GM12878 (cell line): ENCODE data around the gene SERTAD2. TPM values are rescaled to one million over a fixed set of nuclear protein-coding genes. Genes with fewer than 3 reads are reported as not detected.
A peak's percentile ranks its signal among the peaks of the same experiment; 100 is the strongest.

Experiments used
- ATAC-seq: fragments of 200-7000 bp; cut with Tn5 transposase; 3 replicates; pipeline ENCODE4 v1.9.1; 2020; ENCODE audit warnings: mild to moderate bottlenecking, moderate library complexity
- BruUV-seq: library from RNA; stranded (reverse); fragments of 400-500 nt; replicated peaks from 2 replicates; lab custom pipeline; 2021; lab: Mats Ljungman, UMichigan
- CTCF ChIA-PET: fragments of 300-600 bp; sonication (Branson Sonifier 250); formaldehyde crosslinking; extraction: SDS; loops from one replicate; lab custom pipeline; 2021; ENCODE audit warnings: inconsistent platforms; lab: Yijun Ruan, JAX
- POLR2A ChIA-PET: fragments of 350-600 bp; formaldehyde crosslinking; extraction: SDS; loops from one replicate; lab custom pipeline; 2021; ENCODE audit warnings: inconsistent platforms; lab: Charles Lee
- RAD21 ChIA-PET: fragments of 300-600 bp; sonication (Branson Sonifier 250); formaldehyde crosslinking; loops from one replicate; lab custom pipeline; 2023; ENCODE audit warnings: antibody characterized with exemption; ENCODE audit not compliant: unreplicated experiment; lab: Charles Lee
- SMC1A ChIA-PET: fragments of 300-600 bp; sonication (Branson Sonifier 250); formaldehyde crosslinking; loops from one replicate; lab custom pipeline; 2023; ENCODE audit not compliant: unreplicated experiment, uncharacterized antibody; lab: Charles Lee
- DNase-seq: peaks from one replicate; pipeline ENCODE4 v3.0.0-alpha.2; 2011; ENCODE audit warnings: low read depth, low spot score
- FAIRE-seq: peaks from 3 replicates; lab custom pipeline; 2011; peaks lifted over from hg19 to GRCh38; lab: Jason Lieb, UNC
- H2AFZ ChIP-seq: 2 replicates; pipeline ENCODE4 v1.6.0; 2011; ENCODE audit warnings: low read depth, low read length, control low read depth; ENCODE audit not compliant: control insufficient read depth
- H3K27ac ChIP-seq: 2 replicates; pipeline ENCODE4 v1.5.1; 2011; ENCODE audit warnings: control low read depth; ENCODE audit not compliant: control insufficient read depth, insufficient read depth
- H3K27me3 ChIP-seq, 2 experiments: replicated peaks in 1 of 2; 2 replicates each; pipeline versions ENCODE4 v1.6.0 to v1.6.1; 2011; ENCODE audit warnings: low read length in 1 of 2; ENCODE audit not compliant: control insufficient read depth in 2 of 2, insufficient read depth in 2 of 2
- H3K36me3 ChIP-seq, 2 experiments: 2 replicates each; pipeline ENCODE4 v1.5.1; 2011; ENCODE audit warnings: low read length in 1 of 2; ENCODE audit not compliant: control insufficient read depth in 2 of 2, insufficient read depth in 2 of 2
- H3K4me1 ChIP-seq: 2 replicates; pipeline ENCODE4 v1.6.1; 2011; ENCODE audit warnings: mild to moderate bottlenecking, low read length, moderate library complexity, mixed read lengths; ENCODE audit not compliant: control insufficient read depth, insufficient read depth
- H3K4me2 ChIP-seq: 2 replicates; pipeline ENCODE4 v1.6.0; 2011; ENCODE audit warnings: control low read depth; ENCODE audit not compliant: control insufficient read depth, insufficient read depth
- H3K4me3 ChIP-seq: fragments of 200-600 bp; sonication (generic); 2 replicates; pipeline ENCODE4 v1.5.1; 2016
- H3K79me2 ChIP-seq: 2 replicates; pipeline ENCODE4 v1.6.0; 2011; ENCODE audit warnings: low read length; ENCODE audit not compliant: control insufficient read depth, insufficient read depth
- H3K9ac ChIP-seq: 2 replicates; pipeline ENCODE4 v1.8.0; 2011; ENCODE audit warnings: low read length, control low read depth, mixed read lengths; ENCODE audit not compliant: control insufficient read depth, insufficient read depth
- H3K9me3 ChIP-seq: replicated peaks from 3 replicates; pipeline ENCODE4 v1.5.1; 2011; ENCODE audit warnings: mild to moderate bottlenecking, low read length; ENCODE audit not compliant: control insufficient read depth, insufficient read depth
- H4K20me1 ChIP-seq: 2 replicates; pipeline ENCODE4 v1.6.0; 2011; ENCODE audit not compliant: control insufficient read depth, insufficient read depth
- ASH2L ChIP-seq: fragments of 300-600, 200-600 bp; sonication (generic); IDR thresholded peaks from 2 replicates; pipeline ENCODE4 v1.6.1; 2017; ENCODE audit warnings: low read depth, mild to moderate bottlenecking, borderline replicate concordance
- CREB1 ChIP-seq: IDR thresholded peaks from 2 replicates; pipeline ENCODE4 v1.6.1; 2012; ENCODE audit warnings: low read depth, mild to moderate bottlenecking, inconsistent platforms
- GATAD2B ChIP-seq: fragments of 450-650 bp; conservative IDR thresholded peaks from 2 replicates; pipeline ENCODE4 v1.6.1; 2017; ENCODE audit warnings: low read depth, mild to moderate bottlenecking, moderate library complexity
- RUNX3 ChIP-seq: IDR thresholded peaks from 2 replicates; pipeline ENCODE4 v1.6.1; 2012; ENCODE audit warnings: low read length, inconsistent platforms
- YBX1 ChIP-seq: fragments of 450-650 bp; IDR thresholded peaks from 2 replicates; pipeline ENCODE4 v1.6.1; 2016; ENCODE audit warnings: antibody characterized with exemption
- WGBS: methylation state at CpG from one replicate; pipeline ENCODE4 v1.1.6; 2016; ENCODE audit warnings: low lambda C conversion rate; ENCODE audit not compliant: insufficient replicate concordance, insufficient coverage; ENCODE audit errors: missing lambda C conversion rate; 5-methylcytosine and 5-hydroxymethylcytosine counted together
- in situ Hi-C: fragments of 300-500 bp; cut with MboI; formaldehyde crosslinking; loops from 9 replicates; pipeline ENCODE4 v1.14.3; 2018; ENCODE audit warnings: mixed read lengths
- intact Hi-C: fragments of 100-400 bp; cut with micrococcal nuclease; formaldehyde crosslinking; loops from one replicate; pipeline ENCODE4 v1.14.2; 2022; ENCODE audit not compliant: unreplicated experiment
- polyA plus RNA-seq, 11 experiments: library from polyadenylated mRNA; depleted of rRNA in 4 of 11; unstranded in 6 of 11; stranded (reverse) in 5 of 11; fragments of >200 nt; fragmentation: Nextera tagmentation in 4 of 11; fragmentation: Illumina TruSeq in 1 of 11; extraction: Ambion mirVana in 4 of 11; extraction: Trizol in 1 of 11; gene quantifications; 1 replicate in 1 of 11; 2 replicates in 10 of 11; pipeline versions ENCODE4 v1.2.1 to v1.2.3, GENCODE V29; 2011 to 2016; ENCODE audit warnings: inconsistent platforms in 2 of 11, missing spikeins in 2 of 11, low read depth in 1 of 11
- total RNA-seq, 4 experiments: library from RNA; depleted of rRNA in 3 of 4; stranded (reverse); fragments of >200 nt in 3 of 4; fragmentation: Illumina TruSeq in 1 of 4; extraction: Trizol in 1 of 4; gene quantifications; 2 replicates each; pipeline versions ENCODE4 v1.2.1 to v1.2.3, GENCODE V29; 2013 to 2021
- TF ChIP-seq, protein P1 (sequence below): fragments of 150-350 bp; IDR thresholded peaks from 2 replicates; pipeline ENCODE4 v1.6.1; 2014; ENCODE audit warnings: mild to moderate bottlenecking, low read depth, low read length

SERTAD2 gene
- total and polyA plus RNA-seq, 10 of the 15 experiments (the other 5 are each of a cell fraction or from before 2014, with no cell fraction given) = 7.9 to 28.7 (median 20.1) TPM

- H3K4me3 ChIP-seq = no peak overlapping the region
- intact Hi-C loops = no loop called here
- TF ChIP-seq RUNX3 (peak; percentile 78), CREB1 (no peak)
- TF ChIP-seq, all 136 proteins: peak for 1
- no TSS peak for BruUV-seq
- no peaks in the 10 kb centered on the region for H3K9me3 ChIP-seq
- H3K27me3 ChIP-seq = no peaks in the 10 kb centered on the region
- peaks cover 18% of the 10 kb centered on the region for H3K4me1 ChIP-seq
- POLR2A ChIA-PET = interaction anchor here (0.6 to 2.1 kb wide), 6 partner anchors 9 to 157 kb away, joined by 3 to 12 read pairs (median 4); partner anchors contain the start of gene SERTAD2
- WGBS = 0% methylated on average over 2 of the region's 2 CpGs
- no peak overlapping the region for H2AFZ ChIP-seq
- DNase-seq (no peak), FAIRE-seq (no peak), ATAC-seq (peak; percentile 61)
- H3K79me2 ChIP-seq = no peaks in the 10 kb centered on the region; the same call in 1 of the 2 replicates
- H3K9ac ChIP-seq = no peak overlapping the region
- no peaks in the 10 kb centered on the region for H4K20me1 ChIP-seq
- in situ Hi-C loops = no loop called here
- H3K36me3 ChIP-seq = 0 out of 4 replicates have a peak, but pooled peaks cover 1 to 3% of the 10 kb centered on the region in 2 experiments
- RAD21 ChIA-PET = interaction anchor here (1.5 to 1.9 kb wide), 2 partner anchors 19 to 31 kb away, joined by 3 to 7 read pairs; partner anchors contain the start of gene SERTAD2
- H3K27ac ChIP-seq = no peak overlapping the region
- no peak overlapping the region for H3K4me2 ChIP-seq
- SMC1A ChIA-PET = interaction anchor here (0.9 to 5.8 kb wide), 7 partner anchors 8 to 66 kb away, joined by 3 to 67 read pairs (median 3); no protein-coding TSS in a partner anchor
- CTCF ChIA-PET = interaction anchor here (1.0 to 6.8 kb wide), 3 partner anchors 12 to 24 kb away, joined by 4 to 60 read pairs (median 5); no protein-coding TSS in a partner anchor
These were observed 19.0 kb upstream of the SERTAD2 start for GRCh38 chr2:64672708-64673107.

DNA sequence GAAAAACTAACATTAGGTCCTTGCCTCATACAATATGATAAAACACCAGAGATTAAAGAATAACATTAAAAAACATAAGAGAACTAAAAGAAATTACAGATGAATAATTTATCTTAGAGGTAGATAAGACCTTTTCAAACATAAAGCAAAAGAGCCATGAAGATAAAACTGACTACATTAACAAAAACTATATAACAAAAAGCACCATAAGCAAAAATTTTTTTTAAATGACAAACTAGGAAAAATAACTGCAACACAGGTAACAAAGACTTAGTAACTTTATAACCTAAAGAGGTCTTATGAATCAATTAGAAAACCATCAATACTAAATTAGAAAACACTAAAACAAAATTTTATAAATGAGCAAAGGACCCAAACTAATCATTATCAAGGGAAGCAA lies 16.3 kb upstream of the SERTAD2 start:
- ATAC-seq (no peak), DNase-seq (no peak), FAIRE-seq (no peak)
- Histone ChIP-seq H4K20me1 (no peaks in the 10 kb centered on the region), H3K9ac (no peak overlapping the region), H3K79me2 (no peaks in the 10 kb centered on the region; the same call in none of the 2 replicates), H3K4me1 (peaks cover 27% of the 10 kb centered on the region), H2AFZ (no peak overlapping the region), H3K27ac (no peak overlapping the region), H3K4me2 (no peak overlapping the region), H3K9me3 (no peaks in the 10 kb centered on the region), H3K36me3 (no peaks in the 10 kb centered on the region), H3K4me3 (no peak overlapping the region), H3K27me3 (no peaks in the 10 kb centered on the region)
- CTCF ChIA-PET = interaction anchor here (1.2 kb wide), 1 partner anchor 114 kb away, joined by 3 read pairs; no protein-coding TSS in a partner anchor
- in situ Hi-C loops = no loop called here
- no TSS peak for BruUV-seq
- RAD21 ChIA-PET = interaction anchor here (0.8 kb wide), 1 partner anchor 15 kb away, joined by 3 read pairs; no protein-coding TSS in a partner anchor
- intact Hi-C loops = no loop called here
- POLR2A ChIA-PET = no interaction called here
- SMC1A ChIA-PET = interaction anchor here (1.2 kb wide), 2 partner anchors 28 to 78 kb away, joined by 3 to 4 read pairs; no protein-coding TSS in a partner anchor
- TF ChIP-seq GATAD2B (no peak), YBX1 (no peak), ASH2L (no peak)
- TF ChIP-seq, protein P1, sequence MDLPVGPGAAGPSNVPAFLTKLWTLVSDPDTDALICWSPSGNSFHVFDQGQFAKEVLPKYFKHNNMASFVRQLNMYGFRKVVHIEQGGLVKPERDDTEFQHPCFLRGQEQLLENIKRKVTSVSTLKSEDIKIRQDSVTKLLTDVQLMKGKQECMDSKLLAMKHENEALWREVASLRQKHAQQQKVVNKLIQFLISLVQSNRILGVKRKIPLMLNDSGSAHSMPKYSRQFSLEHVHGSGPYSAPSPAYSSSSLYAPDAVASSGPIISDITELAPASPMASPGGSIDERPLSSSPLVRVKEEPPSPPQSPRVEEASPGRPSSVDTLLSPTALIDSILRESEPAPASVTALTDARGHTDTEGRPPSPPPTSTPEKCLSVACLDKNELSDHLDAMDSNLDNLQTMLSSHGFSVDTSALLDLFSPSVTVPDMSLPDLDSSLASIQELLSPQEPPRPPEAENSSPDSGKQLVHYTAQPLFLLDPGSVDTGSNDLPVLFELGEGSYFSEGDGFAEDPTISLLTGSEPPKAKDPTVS = no peak
